Measurements from ENCODE around the gene ACYP2.

DNA sequence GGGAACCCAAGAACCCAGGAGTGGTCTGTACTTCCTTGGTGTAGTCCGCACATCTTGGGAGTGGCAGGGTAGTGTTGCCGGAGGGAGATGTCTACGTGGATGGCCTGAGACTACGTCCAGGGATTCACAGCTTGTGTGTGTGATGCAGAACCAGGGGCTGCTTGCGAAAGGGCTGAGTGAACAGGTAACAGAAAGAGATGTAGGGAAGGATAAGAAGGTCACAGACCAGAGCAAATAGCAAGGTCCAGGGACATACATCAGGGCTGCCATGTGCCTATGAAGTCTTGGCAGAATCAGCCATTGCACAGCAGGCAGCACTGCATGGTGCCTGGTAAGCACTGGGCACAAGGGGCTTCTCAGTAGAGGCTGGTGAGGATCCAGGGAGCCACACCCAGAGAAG, 71.9 kb downstream of the ACYP2 start:
- no peak for TF ChIP-seq POLR2A (IDR thresholded peaks at IDR 0.05)
- TF ChIP-seq, protein P1, sequence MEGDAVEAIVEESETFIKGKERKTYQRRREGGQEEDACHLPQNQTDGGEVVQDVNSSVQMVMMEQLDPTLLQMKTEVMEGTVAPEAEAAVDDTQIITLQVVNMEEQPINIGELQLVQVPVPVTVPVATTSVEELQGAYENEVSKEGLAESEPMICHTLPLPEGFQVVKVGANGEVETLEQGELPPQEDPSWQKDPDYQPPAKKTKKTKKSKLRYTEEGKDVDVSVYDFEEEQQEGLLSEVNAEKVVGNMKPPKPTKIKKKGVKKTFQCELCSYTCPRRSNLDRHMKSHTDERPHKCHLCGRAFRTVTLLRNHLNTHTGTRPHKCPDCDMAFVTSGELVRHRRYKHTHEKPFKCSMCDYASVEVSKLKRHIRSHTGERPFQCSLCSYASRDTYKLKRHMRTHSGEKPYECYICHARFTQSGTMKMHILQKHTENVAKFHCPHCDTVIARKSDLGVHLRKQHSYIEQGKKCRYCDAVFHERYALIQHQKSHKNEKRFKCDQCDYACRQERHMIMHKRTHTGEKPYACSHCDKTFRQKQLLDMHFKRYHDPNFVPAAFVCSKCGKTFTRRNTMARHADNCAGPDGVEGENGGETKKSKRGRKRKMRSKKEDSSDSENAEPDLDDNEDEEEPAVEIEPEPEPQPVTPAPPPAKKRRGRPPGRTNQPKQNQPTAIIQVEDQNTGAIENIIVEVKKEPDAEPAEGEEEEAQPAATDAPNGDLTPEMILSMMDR (IDR thresholded peaks at IDR 0.05), result no peak
